Measurements from ENCODE around the gene TBRG4.

TBRG4 gene

DNA sequence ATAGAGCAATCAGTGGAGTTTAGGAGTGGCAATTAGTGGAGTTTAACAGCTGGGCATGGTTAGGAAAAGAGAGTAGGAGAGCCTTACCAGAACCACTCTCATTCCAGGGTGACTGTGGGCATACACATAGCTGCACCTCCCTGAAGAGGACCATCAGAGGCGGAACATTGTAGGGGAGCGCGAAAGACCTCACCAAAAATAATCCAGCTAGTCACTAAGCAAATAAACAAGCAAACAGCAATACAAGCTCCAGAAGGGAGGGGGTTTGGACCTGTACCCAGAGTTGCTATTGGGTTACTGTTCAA, 18.6 kb downstream of the TBRG4 start:
- FAIRE-seq (no peak), DNase-seq (ENCODE audit: insufficient read length, low spot score) (no peak)

DNA sequence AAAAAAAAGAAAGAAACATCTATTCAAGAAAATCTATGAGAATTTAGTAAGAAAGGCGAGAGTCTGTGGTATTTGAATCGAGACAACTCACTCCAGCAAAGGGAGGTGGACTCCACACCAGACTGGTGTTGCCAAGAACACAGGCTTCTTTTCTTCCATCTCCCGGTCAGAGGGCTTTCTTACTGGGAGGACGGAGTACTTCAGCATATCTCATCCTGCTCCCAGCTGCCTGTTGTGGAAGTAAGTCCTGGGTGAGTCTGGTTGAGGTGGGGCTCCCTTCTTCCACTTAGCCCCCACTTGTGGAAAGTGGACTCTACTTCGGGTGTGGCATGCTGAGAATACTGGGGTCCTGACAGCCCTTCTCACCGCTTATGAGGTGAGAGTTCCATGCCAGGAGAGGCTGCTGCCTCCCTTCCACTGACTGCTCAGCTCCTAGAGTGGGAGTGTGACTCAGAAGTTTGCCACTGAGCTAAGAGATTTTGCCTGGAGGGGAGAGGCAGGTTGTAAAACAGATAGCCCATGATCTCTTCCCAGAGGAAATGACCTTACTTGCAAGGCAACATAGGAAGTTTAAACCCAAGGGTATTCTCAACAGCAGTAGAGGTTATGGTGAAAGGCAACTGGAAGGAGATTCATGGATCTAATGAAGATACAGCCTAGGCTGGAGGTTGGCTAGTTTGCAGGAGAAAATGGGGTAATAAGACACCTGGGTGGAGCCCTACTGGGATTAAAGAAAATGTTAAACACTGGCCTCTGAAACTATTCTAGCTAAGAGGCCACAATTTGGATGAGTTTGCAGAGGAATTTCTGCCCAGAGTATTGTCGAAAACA, 19.2 kb downstream of the TBRG4 start:
- FAIRE-seq (no peak), DNase-seq (ENCODE audit: insufficient read length, low spot score) (no peak)

DNA sequence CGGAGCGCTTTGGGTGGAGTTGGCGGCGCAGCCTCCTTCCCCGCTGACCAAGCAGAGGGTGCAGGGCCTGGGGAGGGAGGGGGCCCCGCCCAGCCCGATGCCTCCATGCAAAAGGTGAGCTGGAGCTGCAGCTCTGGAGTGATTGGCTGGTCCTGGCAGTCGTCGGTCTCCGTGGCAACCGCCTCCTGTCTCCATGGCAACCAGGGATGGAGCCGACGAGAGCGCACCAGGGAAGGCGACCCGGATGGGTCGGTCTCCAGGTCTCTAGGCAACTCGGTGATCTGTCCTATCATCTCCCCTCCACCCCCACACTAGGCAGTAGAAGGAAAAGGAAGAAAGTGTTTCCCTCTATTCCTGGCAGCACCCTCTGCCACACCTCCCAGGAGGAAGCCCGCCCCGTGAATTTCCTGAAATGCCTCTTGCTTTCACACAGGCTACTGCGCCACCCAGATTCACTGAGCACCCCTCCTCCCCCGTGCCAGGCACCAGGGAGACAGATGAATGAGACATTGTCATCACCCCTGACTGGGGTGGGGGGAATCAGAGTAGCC, 22.1 kb downstream of the TBRG4 start:
- FAIRE-seq (no peak), DNase-seq (ENCODE audit: insufficient read length, low spot score) (peak; percentile 63)

DNA sequence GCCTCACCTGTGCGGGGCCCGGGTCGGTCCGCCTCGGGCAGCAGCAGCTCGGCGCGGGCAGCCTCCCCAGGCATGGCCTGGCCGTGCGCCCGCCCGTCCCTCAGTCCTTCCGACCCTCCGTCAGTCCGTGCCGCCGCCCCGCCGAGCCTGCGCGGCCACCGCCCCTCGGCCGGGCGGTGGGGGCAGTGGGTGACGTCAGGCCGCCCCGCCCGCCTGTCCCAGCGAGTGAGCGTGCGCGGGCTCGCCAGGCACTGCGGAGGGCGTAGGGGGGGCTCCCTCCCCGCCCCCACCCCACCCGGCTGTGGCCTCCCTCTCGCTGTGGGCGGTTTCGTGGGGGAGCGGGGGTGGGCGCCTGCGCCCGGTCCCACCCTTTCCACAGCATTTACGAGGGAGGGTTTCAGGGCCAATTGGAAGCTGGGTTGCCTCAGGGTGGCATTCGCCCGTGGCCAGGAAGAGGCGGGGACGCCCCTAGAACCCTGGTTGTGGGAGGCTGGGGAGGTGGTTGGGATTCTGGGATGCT, 22.6 kb downstream of the TBRG4 start, which contains the start of gene NACAD:
TSS of gene NACAD (minus strand) at position 149 of the 520 bp plus-strand sequence. CDS start at position 74, 75 bp downstream.
- FAIRE-seq (no peak), DNase-seq (ENCODE audit: insufficient read length, low spot score) (no peak)

DNA sequence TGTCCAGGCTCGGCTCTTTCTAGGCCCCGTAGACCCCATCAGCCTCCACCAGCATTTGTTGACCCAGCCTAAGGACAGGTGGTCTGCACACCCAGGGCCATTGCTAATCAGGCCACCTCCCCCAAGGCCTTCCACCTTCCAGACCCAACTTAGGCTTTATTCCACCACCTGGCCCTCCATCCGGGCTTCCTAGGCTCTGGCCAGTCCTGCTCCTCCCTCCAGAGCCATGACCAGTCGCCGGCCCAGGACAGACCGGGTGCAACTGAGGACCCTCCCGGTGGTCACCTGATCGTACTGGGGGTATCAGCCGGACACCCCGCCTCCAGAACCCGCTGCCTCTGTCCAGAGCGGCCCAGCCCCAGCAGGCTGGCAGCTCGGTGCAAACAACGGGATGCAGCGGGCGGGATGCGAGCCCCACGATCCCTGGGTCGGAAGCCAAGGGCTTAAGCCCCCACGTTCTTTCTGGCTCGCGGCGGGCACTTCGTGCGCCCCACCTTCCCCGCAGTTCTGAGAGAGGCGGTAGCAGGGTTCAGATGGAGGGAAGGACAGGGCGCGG, 23.3 kb downstream of the TBRG4 start:
- FAIRE-seq (no peak), DNase-seq (ENCODE audit: insufficient read length, low spot score) (no peak)

DNA sequence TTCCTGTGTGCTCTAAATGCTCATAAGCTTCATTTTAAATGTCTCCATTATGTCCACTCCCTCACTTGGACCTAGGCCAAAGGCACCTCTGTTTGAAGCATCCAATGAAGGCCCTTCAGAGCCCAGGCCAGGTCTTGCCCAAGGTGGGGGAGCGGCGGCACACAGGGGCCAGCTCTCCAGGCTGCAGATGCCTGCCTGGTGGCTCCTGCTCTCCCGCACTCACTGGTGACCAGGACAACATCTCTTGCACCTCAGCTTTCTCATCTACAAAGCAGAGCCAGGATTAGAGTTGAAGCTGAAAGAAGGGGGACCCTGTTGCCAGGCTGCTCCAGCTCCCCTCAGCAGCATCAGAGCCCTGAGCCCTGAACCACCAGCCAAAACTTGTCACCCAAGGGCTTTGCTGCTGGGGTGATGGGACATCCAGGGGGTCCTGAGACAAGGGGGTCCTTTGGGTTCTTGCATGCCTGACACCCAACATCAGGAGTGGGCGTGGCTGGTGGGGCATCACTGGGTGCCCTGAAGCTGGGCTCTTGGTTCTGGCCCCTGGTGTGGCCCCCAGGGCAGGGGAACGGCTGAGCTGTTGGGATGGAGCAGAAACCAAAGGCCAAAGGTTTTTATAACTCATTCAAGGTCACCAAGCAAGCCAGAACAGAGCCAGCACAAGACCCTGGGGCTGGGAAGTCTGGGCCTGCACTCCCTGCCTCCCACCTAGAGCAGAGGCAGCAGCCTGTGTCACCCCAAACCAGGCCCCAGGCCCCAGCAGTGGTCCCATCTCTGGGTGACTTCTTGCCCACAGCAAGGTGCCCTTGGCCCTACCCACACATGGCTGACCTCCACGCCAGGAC, 24.0 kb downstream of the TBRG4 start:
- DNase-seq (ENCODE audit: insufficient read length, low spot score): no peak
- no peak for FAIRE-seq

DNA sequence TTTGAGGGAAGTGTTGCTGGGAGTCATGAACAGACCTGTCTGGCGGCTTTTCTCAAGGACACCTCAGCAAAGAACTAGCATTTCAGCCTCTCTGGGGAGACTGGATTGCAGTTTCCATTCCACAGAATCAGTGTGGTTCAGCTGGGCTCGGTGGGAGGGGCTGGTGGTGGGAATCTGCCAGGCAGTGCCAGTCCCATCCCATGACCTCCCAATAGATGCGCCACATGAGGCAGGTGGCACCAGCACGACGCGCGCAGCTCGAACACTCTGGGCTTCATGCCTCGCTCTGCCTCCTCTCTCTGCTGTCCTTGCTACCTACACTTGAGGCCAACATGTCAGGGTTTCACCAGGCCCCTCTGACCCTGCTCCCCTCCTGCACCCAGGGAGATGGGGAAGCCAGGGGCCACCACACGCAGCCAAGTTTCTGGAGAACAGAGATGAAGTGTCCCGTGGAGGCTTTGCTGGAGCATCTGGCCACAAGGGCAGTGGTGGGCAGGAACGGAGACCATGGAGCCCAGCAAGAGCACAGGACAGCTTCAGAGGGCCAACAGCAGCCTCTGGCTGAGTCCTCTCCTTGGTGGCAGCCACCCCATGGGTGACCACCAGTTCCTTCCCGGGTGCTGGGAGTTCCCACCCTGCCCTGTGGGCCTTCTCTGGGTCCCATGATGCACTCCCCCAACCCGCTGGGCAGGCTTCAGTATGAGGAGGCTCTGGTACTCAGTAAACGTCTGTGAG, 25.0 kb downstream of the TBRG4 start:
- FAIRE-seq (no peak), DNase-seq (ENCODE audit: insufficient read length, low spot score) (no peak)

DNA sequence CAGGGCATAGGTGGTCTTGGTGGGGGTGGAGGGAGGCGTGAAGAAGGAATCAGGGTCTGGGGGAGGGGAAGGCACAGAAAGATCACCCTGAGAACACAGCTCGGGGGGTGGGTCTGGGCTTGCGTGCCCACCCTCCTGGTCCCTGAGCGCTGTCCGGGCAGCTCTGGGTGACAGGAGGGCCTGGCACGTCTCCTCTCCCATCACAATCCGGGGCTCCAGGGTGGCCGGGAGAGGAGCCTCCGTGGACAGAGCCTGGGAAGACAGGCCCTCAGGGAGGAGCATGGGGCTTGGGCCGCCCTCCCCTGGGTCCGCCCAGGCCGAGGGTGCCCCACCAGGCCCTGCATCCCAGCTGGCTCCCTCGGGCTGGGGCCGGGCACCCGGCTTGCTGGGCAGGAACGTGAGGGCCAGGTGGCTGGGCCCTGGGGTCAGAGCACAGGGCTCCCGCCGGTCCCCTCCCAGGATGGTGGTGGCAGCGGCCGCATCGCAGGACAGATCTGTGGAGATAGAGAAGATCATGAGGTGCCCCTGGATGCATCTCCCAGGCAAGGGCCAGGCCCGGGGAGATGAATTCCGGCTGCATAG, 25.8 kb downstream of the TBRG4 start:
- no peak for DNase-seq (ENCODE audit: insufficient read length, low spot score)
- no peak for FAIRE-seq

DNA sequence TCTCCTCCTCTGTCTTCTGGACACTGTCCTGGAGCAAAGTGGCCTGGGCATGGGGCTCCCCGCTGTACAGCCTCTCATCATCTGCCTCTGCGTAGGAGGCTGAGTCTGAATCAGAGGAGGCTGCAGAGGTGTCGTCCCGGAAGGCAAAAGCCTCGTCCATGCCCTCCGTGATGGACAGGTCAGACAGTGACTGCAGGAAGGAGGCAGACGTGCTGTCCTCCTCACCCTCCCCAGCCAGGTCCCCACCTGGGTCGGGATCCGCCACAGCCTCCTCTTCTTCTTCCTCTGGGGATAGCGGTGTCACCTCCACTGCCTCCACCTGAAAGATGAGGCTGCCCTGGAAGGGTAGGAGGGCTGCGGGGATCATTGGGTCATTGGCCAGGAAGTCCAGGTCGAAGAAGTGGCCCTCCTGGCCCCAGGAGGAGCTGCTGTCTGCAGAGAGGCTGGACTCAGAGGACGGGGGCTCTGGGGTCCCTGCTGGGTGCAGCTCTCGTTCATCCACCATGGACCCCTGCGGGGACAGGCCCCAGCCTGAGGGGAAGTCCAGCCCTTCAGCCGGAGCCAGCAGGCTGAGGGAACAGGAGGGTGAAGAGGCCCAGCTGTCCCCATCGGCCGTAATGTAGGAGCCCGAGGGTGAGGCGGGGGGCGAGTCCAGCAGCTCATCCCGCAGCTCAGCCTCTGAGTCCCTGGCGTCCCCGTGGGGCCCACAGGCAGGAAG, 26.4 kb downstream of the TBRG4 start:
- FAIRE-seq (no peak), DNase-seq (ENCODE audit: insufficient read length, low spot score) (no peak)

DNA sequence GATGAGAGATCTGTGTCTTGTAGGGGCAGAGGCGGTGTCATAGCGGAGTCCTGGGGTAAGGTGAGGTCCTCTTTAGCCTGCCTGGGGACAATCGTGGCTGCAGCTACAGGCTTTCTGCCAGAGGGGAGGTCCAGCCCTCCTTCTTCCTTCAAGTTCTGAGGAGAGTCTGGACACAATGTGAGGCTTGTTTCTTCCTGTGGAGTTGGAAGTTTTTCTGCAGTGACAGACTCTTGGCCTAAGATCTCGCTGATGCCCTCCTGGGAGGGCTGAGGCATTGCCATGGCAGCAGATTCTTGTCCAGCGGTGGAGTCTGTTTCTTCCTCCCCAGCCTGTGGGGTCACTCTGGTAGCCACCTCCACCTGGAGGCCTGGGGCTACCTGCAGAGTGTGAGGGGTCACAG, 27.2 kb downstream of the TBRG4 start:
- FAIRE-seq (no peak), DNase-seq (ENCODE audit: insufficient read length, low spot score) (no peak)

DNA sequence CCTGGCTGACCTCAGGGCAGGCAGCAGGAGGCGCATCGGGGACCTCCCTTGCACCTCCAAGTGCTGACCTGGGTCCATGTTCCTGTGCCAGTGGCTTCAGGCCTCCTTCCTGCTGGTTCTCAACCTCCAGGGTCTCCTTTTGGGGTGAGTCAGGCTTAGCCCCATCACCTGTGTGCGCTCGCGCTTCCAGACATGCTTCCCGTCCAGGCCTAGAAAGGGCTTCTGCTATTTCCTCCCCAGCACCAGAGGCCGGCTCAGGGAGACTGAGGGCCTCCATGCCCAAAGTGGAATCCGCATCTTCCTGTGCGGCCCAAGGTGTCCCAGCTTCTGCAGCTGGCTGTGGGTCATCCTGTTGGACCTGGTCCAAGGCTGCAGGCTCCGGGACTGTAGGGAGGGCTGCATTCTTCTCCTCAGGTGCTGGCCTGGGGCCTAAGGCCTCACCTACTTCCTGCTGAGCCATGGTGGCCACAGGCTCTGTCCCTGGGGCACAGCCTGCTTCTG, 28.6 kb downstream of the TBRG4 start:
- no peak for DNase-seq (ENCODE audit: insufficient read length, low spot score)
- FAIRE-seq: no peak

DNA sequence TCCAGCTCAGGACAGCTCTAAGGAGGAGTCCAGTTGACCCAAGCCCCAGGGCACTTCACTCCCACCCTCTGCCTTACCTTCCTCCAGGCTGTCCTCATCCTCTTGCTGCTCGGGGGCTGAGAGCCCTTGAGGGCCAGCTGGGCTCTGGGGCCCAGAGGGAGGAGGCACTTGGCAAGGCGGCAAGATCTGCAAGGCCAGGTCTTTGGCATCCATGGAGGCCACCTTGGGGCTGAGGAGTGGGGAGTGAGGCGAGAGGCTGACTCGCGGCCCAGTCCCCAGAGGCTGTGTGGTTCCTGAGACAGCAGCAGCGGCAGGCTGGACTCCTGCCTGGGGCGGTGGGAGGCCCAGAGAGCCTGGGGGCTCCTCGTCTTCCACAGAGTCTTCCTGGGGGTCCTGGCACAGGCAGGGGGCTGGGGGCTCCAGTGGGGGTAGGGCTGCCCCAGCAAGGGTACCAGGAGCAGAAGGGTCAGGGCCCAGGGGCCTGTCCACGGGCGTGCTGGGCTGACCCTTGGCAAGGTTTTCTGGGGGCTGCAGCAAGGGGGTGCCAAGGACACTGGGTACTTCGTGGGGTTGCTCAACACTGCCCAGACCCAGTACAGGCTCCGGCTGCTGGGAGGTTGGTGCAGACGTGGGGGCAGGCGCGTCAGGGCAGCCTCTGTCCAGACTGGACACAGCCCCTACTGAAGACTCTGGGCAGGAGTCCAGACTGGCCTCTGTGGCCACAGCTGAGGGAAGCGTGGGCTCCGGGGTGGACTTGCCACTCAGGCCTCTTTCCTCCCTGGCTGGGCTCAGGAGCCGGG, 29.3 kb downstream of the TBRG4 start:
- DNase-seq (ENCODE audit: insufficient read length, low spot score) (no peak), FAIRE-seq (no peak)

DNA sequence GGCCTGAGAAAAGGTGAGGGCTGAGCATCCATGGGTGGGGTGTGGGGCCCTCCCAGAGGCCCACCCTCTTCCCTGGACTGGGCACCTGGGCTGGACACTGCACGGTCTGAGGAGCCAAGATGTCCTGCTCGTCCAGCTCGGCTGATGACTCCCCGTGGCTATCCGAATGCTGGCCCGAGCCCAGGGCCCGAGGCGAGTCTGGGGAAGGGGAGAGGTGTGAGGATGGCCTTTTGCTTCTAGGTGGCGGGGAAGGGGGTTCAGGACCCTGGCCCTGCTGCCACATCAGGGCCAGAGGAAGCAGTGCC, 29.9 kb downstream of the TBRG4 start:
- DNase-seq (ENCODE audit: insufficient read length, low spot score) (no peak), FAIRE-seq (no peak)

DNA sequence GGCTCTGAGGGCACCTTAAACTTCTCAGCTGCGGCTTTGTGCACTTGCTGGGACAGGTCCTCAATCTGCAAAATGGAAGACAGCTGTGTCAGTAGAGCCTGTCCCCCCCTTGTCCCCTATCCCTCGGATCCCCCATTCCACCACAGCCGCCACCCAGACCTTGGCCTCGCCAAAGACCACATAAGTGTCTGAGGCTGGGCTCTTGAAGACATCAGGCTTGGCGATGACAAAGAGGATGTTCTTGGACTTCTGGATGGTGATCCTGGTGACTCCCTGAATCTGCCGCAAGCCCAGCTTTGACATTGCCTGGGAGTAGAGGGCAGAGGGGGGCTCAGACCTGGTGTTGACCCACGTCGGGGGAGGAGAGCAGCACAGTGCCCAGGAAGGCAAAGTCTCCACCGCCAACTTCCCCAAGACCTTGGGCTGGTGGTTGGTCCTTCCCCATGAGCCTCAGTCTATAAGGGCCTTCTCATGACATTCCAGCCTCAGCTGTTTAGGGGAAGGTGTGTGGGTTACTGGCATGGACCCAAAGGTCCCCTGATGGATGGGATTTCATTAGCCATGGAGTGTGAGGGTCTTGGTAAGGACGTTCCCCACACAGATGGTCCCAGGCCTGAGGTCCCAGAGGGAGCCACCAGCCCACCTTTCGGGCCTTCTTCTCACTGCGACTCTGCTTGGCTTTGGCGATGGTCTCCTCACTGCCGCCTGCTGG, 30.4 kb downstream of the TBRG4 start:
- DNase-seq (ENCODE audit: insufficient read length, low spot score): no peak
- FAIRE-seq: no peak

DNA sequence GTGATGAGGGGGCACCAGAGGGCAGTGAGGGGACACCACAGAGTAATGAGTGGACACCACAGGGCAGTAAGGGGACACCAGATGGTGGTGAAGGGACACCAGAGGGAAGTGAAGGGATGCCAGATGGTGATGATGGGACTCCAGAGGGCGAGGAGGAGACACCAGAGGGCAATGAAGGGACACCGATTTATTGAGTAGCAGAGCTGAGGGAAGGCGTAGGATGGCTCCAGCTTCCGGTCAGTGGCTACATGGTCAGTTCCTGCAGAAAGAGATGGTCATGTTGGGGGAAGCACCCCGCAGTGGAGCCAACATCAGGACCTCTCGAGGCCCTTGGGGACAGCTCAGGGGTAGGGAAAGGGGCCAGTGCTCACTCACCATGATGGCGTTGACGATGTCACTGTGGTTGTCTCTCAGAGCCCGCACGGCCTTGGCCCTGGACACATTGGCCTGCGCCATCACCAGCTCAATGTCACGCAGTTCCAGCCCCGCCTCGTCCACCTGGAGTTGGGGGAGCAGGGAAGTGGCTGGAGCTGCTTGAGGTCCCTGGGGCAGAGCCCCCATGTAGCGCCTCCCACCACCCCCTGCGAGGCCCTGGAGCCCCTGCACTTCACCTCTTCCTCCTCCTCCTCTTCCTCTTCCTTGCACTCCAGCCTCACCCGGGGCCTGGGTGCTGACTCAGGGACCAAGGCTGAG, 31.1 kb downstream of the TBRG4 start:
- DNase-seq (ENCODE audit: insufficient read length, low spot score) (no peak), FAIRE-seq (no peak)

DNA sequence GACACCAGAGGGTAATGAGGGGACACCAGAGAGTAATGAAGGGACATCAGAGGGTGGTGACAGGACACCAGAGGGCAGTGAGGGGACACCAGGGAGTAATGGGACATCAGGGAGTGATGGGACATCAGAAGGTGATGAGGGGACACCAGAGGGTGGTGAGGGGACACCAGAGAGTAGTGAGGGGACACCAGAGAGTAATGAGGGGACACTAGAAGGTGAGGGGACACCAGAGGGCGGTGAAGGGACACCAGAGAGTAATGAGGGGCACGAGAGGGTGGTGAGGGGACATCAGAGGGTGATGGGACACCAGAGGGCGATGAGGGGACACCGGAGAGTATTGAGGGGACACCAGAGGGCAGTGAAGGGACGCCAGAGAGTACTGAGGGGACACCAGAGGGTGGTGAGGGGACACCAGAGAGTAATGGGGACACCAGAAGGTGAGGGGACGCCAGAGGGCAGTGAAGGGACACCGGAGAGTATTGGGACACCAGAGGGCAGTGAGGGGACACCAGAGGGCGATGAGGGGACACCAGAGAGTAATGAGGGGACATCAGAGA, 33.3 kb downstream of the TBRG4 start:
- FAIRE-seq: no peak

DNA sequence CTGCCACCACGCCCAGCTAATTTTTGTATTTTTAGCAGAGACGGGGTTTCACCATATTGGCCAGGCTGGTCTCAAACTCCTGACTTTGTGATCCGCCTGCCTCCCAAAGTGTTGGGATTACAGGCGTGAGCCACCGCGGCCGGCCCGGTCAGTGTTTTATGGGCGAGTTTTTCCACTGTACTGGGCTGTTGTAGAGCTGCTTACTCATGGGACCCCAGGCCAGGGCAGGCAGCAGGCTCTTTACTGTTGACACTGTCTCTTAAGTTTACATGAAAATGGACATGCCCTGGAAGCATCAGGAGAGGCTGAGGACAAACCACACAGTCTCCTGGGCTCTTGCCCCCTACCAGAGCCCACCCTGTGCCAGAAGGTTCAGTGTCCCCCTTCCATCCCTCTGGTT, 33.9 kb downstream of the TBRG4 start:
- FAIRE-seq (no peak), DNase-seq (ENCODE audit: insufficient read length, low spot score) (no peak)

More for the DNA sequence above, 33.3 kb downstream of the TBRG4 start:
- no peak for DNase-seq (ENCODE audit: insufficient read length, low spot score)
